ENCODE results near the gene SPIN1. TPM values are rescaled to one million over a fixed set of nuclear protein-coding genes. Genes with fewer than 3 reads are reported as not detected.
"Not testable (repeated sequence)": the region's sequence is repeated elsewhere in the genome, so short reads cannot be mapped to it uniquely, and the experiment has no call there.

The SPIN1 gene
- total RNA-seq, 1 experiment from 2014 or later: 80.9 TPM

GRCh38 chr9:88373045-88373444, 15.2 kb upstream of the SPIN1 start:
- ChIA-PET POLR2A (no interaction called here), CTCF (no interaction called here)
- no peak for DNase-seq (ENCODE audit: unreplicated experiment)
- Mint-ChIP-seq H3K4me3 (ENCODE audit: unreplicated experiment) (no peak overlapping the region), H3K36me3 (ENCODE audit: insufficient read depth, unreplicated experiment) (no peaks in the 10 kb centered on the region), H3K4me1 (ENCODE audit: insufficient read depth, unreplicated experiment) (peaks cover 5% of the 10 kb centered on the region), H3K9me3 (ENCODE audit: unreplicated experiment) (peaks cover 4% of the 10 kb centered on the region), H3K27ac (ENCODE audit: low read depth, unreplicated experiment) (no peak overlapping the region), H3K27me3 (ENCODE audit: insufficient read depth, unreplicated experiment) (no peaks in the 10 kb centered on the region)
- TF ChIP-seq, protein P1, sequence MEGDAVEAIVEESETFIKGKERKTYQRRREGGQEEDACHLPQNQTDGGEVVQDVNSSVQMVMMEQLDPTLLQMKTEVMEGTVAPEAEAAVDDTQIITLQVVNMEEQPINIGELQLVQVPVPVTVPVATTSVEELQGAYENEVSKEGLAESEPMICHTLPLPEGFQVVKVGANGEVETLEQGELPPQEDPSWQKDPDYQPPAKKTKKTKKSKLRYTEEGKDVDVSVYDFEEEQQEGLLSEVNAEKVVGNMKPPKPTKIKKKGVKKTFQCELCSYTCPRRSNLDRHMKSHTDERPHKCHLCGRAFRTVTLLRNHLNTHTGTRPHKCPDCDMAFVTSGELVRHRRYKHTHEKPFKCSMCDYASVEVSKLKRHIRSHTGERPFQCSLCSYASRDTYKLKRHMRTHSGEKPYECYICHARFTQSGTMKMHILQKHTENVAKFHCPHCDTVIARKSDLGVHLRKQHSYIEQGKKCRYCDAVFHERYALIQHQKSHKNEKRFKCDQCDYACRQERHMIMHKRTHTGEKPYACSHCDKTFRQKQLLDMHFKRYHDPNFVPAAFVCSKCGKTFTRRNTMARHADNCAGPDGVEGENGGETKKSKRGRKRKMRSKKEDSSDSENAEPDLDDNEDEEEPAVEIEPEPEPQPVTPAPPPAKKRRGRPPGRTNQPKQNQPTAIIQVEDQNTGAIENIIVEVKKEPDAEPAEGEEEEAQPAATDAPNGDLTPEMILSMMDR (IDR thresholded peaks at IDR 0.05; ENCODE audit: unreplicated experiment): no peak
- intact Hi-C loops (cut with micrococcal nuclease): no loop called here
- BruUV-seq (replicated peaks): no TSS peak

- Mint-ChIP-seq H3K36me3 (ENCODE audit: insufficient read depth, unreplicated experiment) (no peaks in the 10 kb centered on the region), H3K27me3 (ENCODE audit: insufficient read depth, unreplicated experiment) (no peaks in the 10 kb centered on the region), H3K9me3 (ENCODE audit: unreplicated experiment) (no peaks in the 10 kb centered on the region), H3K27ac (ENCODE audit: low read depth, unreplicated experiment) (no peak overlapping the region), H3K4me1 (ENCODE audit: insufficient read depth, unreplicated experiment) (no peaks in the 10 kb centered on the region), H3K4me3 (ENCODE audit: unreplicated experiment) (no peak overlapping the region)
- DNase-seq (ENCODE audit: unreplicated experiment): no peak
- TF ChIP-seq, protein P1 (IDR thresholded peaks at IDR 0.05; ENCODE audit: unreplicated experiment): no peak
- CTCF ChIA-PET: no interaction called here
- intact Hi-C loops (cut with micrococcal nuclease): no loop called here
- POLR2A ChIA-PET: no interaction called here
- BruUV-seq (replicated peaks): no TSS peak
These were observed 9.9 kb upstream of the SPIN1 start for GRCh38 chr9:88378317-88378716.

- no TSS peak for BruUV-seq (replicated peaks)
- no peaks in the 10 kb centered on the region for H3K9me3 Mint-ChIP-seq (ENCODE audit: unreplicated experiment)
- intact Hi-C loops (cut with micrococcal nuclease): no loop called here
- CTCF ChIA-PET: interaction anchor here (0.7 kb wide), 2 partner anchors 366 to 1147 kb away, joined by 3 to 4 read pairs; no protein-coding TSS in a partner anchor
- POLR2A ChIA-PET: interaction anchor here (0.6 to 1.0 kb wide), 2 partner anchors 8 to 404 kb away, joined by 3 read pairs; no protein-coding TSS in a partner anchor
- H3K36me3 Mint-ChIP-seq (ENCODE audit: insufficient read depth, unreplicated experiment): no peaks in the 10 kb centered on the region
- no peak overlapping the region for H3K4me3 Mint-ChIP-seq (ENCODE audit: unreplicated experiment)
- H3K4me1 Mint-ChIP-seq (ENCODE audit: insufficient read depth, unreplicated experiment): no peaks in the 10 kb centered on the region
- TF ChIP-seq, protein P1 (IDR thresholded peaks at IDR 0.05; ENCODE audit: unreplicated experiment): no peak
- no peaks in the 10 kb centered on the region for H3K27me3 Mint-ChIP-seq (ENCODE audit: insufficient read depth, unreplicated experiment)
- no peak for DNase-seq (ENCODE audit: unreplicated experiment)
- H3K27ac Mint-ChIP-seq (ENCODE audit: low read depth, unreplicated experiment): no peak overlapping the region
These were observed 8.9 kb upstream of the SPIN1 start for GRCh38 chr9:88379352-88379751.

- H3K4me1 Mint-ChIP-seq (ENCODE audit: insufficient read depth, unreplicated experiment): no peaks in the 10 kb centered on the region
- intact Hi-C loops (cut with micrococcal nuclease): no loop called here
These were observed 8.1 kb upstream of the SPIN1 start for GRCh38 chr9:88380118-88380517.

DNA sequence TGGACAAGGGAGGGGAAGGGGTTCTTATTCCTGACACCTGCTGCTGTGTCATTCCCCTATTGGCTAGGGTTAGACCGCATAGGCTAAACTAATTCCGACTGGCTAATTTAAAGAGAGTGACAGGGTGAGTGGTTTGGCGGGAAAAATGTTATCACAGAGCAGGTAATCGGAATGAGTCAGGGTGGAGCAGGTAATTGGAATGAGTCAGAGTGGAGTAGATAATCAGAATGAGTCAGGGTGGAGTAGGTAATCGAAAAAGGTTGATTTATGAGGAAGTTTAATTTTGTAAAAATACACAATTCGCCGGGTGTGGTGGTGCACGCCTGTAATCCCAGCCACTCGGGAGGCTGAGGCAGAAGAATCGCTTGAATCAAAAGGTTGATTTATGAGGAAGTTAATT, 6.9 kb upstream of the SPIN1 start:
- BruUV-seq (replicated peaks); H3K27ac Mint-ChIP-seq (ENCODE audit: low read depth, unreplicated experiment); CTCF ChIA-PET; POLR2A ChIA-PET; H3K4me3 Mint-ChIP-seq (ENCODE audit: unreplicated experiment); H3K9me3 Mint-ChIP-seq (ENCODE audit: unreplicated experiment); intact Hi-C loops (cut with micrococcal nuclease); H3K4me1 Mint-ChIP-seq (ENCODE audit: insufficient read depth, unreplicated experiment); DNase-seq (ENCODE audit: unreplicated experiment); H3K36me3 Mint-ChIP-seq (ENCODE audit: insufficient read depth, unreplicated experiment); H3K27me3 Mint-ChIP-seq (ENCODE audit: insufficient read depth, unreplicated experiment): not testable (repeated sequence)

More at GRCh38 chr9:88380118-88380517, 8.1 kb upstream of the SPIN1 start:
- DNase-seq (ENCODE audit: unreplicated experiment): no peak
- POLR2A ChIA-PET: interaction anchor here (0.6 kb wide), 1 partner anchor 405 kb away, joined by 3 read pairs; no protein-coding TSS in a partner anchor
- no peaks in the 10 kb centered on the region for H3K27me3 Mint-ChIP-seq (ENCODE audit: insufficient read depth, unreplicated experiment)
- BruUV-seq (replicated peaks): no TSS peak
- no peaks in the 10 kb centered on the region for H3K36me3 Mint-ChIP-seq (ENCODE audit: insufficient read depth, unreplicated experiment)
- no peaks in the 10 kb centered on the region for H3K9me3 Mint-ChIP-seq (ENCODE audit: unreplicated experiment)
- CTCF ChIA-PET: interaction anchor here (0.6 kb wide), 1 partner anchor 212 kb away, joined by 3 read pairs; no protein-coding TSS in a partner anchor
- TF ChIP-seq, protein P1 (IDR thresholded peaks at IDR 0.05; ENCODE audit: unreplicated experiment): no peak
- H3K4me3 Mint-ChIP-seq (ENCODE audit: unreplicated experiment): no peak overlapping the region
- H3K27ac Mint-ChIP-seq (ENCODE audit: low read depth, unreplicated experiment): no peak overlapping the region
